Neutrophil (primary cell): Measurements from ENCODE around the gene SPATS2L.

ENCODE experiments used
- H3K27ac ChIP-seq: fragments of 200-600 bp; sonication (generic); 2 replicates; pipeline ENCODE4 v1.5.1; 2016; ENCODE audit warnings: mild to moderate bottlenecking, moderate library complexity
- H3K27me3 ChIP-seq: fragments of 200-600 bp; sonication (generic); 2 replicates; pipeline ENCODE4 v1.6.0; 2016; ENCODE audit warnings: mild to moderate bottlenecking
- H3K36me3 ChIP-seq: fragments of 200-600 bp; sonication (generic); 2 replicates; pipeline ENCODE4 v1.5.1; 2017
- H3K4me1 ChIP-seq, 2 experiments: fragments of 200-600 bp in 1 of 2; sonication (generic) in 1 of 2; 1 replicate in 1 of 2; 2 replicates in 1 of 2; pipeline versions ENCODE4 v1.5.1 to v1.6.1; 2013 to 2016; ENCODE audit warnings: low read depth in 1 of 2, low read length in 1 of 2, mild to moderate bottlenecking in 1 of 2, moderate library complexity in 1 of 2; ENCODE audit not compliant: control insufficient read depth in 1 of 2, insufficient read depth in 1 of 2
- H3K4me3 ChIP-seq, 2 experiments: fragments of 200-600 bp in 1 of 2; sonication (generic) in 1 of 2; 1 replicate in 1 of 2; 2 replicates in 1 of 2; pipeline ENCODE4 v1.5.1; 2013 to 2016; ENCODE audit warnings: low read depth in 1 of 2, low read length in 1 of 2, mild to moderate bottlenecking in 1 of 2, moderate library complexity in 1 of 2
- H3K9me3 ChIP-seq: fragments of 200-600 bp; sonication (generic); 2 replicates; pipeline ENCODE4 v1.5.1; 2016
- TF ChIP-seq, protein P1 (sequence below): fragments of 200-600 bp; sonication (generic); IDR thresholded peaks from 2 replicates; pipeline ENCODE4 v1.5.1; 2016; ENCODE audit warnings: antibody characterized with exemption

SPATS2L gene

DNA sequence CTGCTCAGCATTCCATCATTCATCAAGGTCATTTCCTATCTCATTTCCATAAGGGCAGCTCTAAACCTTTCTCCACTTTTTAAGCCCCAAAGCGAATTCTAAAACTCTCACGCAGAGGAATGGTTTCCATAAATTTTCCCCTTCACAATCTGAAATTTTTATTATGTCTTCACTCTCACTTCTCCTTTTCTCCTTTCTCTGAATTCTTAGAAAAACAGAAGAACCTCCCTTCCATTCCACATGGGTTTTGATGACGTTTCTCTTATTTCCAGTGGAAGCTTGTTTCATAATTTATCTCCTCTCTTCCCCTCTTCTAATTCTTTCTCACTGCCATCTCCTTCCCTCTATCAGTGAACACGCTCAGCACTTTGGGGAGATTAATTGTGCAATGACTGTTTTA, 97.3 kb downstream of the SPATS2L start:
- Histone ChIP-seq H3K27ac (no peak overlapping the region), H3K36me3 (no peaks in the 10 kb centered on the region), H3K4me1 (no peaks in the 10 kb centered on the region), H3K27me3 (no peaks in the 10 kb centered on the region), H3K4me3 (no peak overlapping the region), H3K9me3 (no peaks in the 10 kb centered on the region)
- TF ChIP-seq, protein P1, sequence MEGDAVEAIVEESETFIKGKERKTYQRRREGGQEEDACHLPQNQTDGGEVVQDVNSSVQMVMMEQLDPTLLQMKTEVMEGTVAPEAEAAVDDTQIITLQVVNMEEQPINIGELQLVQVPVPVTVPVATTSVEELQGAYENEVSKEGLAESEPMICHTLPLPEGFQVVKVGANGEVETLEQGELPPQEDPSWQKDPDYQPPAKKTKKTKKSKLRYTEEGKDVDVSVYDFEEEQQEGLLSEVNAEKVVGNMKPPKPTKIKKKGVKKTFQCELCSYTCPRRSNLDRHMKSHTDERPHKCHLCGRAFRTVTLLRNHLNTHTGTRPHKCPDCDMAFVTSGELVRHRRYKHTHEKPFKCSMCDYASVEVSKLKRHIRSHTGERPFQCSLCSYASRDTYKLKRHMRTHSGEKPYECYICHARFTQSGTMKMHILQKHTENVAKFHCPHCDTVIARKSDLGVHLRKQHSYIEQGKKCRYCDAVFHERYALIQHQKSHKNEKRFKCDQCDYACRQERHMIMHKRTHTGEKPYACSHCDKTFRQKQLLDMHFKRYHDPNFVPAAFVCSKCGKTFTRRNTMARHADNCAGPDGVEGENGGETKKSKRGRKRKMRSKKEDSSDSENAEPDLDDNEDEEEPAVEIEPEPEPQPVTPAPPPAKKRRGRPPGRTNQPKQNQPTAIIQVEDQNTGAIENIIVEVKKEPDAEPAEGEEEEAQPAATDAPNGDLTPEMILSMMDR = no peak

DNA sequence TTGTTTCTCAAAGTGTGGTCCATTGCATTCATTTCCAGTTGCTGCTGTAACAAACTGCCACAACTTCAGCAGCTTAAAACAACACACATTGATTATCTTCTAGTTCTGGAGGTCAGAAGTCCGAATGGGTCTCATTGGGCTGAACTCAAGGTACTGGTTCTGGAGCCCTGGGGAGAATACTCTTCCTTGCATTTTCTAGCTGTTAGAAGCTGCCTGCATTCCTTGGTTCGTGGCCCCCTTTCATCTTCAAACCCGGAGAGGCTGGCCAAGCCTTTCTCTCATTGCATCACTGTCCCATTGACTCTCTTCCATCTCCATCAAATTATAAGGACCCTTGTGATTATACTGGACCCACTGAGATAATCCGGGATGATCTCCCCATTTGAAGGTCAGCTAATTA, 98.1 kb downstream of the SPATS2L start:
- no peaks in the 10 kb centered on the region for H3K27me3 ChIP-seq
- no peak overlapping the region for H3K4me3 ChIP-seq
- no peaks in the 10 kb centered on the region for H3K9me3 ChIP-seq
- no peaks in the 10 kb centered on the region for H3K36me3 ChIP-seq
- no peak overlapping the region for H3K27ac ChIP-seq
- no peaks in the 10 kb centered on the region for H3K4me1 ChIP-seq
- TF ChIP-seq, protein P1 = no peak

DNA sequence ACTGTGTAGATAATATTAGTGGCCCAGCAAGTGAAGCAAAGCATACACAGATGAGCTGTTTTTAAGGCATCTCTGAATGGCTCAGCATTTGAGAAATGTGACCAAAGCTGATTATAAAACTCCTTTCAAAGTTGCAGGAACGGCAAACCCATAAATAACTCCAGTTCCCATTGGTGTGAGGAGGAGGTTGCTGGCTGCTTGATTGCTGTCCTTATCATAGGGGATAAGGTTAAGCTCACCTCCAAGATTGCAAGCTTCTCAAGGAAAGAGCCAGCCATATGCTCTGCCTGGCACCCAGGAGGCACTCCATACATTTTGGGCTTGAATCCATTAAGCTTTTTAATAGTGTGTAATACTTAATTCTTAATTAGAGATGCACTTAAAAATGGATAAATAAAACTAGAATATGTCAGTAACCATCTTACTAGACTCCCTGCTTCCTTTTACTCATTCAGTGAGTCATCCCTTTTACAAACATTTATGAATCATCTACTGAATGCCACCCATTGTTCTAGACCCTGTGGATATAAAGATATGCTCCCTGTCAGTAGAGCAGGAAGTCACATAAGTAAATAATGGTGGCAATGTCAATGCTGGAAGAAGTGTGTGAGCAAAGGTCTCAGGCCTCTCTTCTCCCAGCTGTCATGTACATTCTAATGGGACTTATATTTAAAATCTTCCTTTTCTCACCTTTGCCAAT, 99.3 kb downstream of the SPATS2L start:
- Histone ChIP-seq H3K4me3 (no peak overlapping the region), H3K27ac (no peak overlapping the region), H3K9me3 (no peaks in the 10 kb centered on the region), H3K36me3 (no peaks in the 10 kb centered on the region), H3K27me3 (no peaks in the 10 kb centered on the region), H3K4me1 (no peaks in the 10 kb centered on the region)
- TF ChIP-seq, protein P1 = no peak

DNA sequence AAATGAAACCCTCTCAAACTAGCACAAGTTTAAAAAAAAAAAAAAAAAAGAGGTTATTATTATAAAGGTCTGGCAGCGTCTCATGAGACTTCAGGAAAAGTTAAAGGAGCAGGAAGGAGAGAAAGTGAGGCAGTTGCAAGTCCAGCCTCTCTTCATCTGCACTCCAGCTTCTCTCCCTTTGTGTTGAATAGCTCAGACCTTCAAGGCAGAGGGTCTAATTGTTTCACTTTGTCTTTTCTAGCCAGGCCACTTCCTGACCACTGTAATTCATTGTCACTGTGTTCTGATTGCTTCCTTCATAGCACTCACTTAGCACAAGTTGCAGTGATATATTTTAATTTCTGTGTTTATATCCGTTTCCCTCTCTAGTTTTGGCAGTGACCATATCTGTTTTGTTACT, 99.9 kb downstream of the SPATS2L start:
- H3K4me3 ChIP-seq = no peak overlapping the region
- no peaks in the 10 kb centered on the region for H3K36me3 ChIP-seq
- TF ChIP-seq, protein P1 = no peak
- H3K27ac ChIP-seq = no peak overlapping the region
- H3K4me1 ChIP-seq = no peaks in the 10 kb centered on the region
- no peaks in the 10 kb centered on the region for H3K9me3 ChIP-seq
- H3K27me3 ChIP-seq = no peaks in the 10 kb centered on the region

DNA sequence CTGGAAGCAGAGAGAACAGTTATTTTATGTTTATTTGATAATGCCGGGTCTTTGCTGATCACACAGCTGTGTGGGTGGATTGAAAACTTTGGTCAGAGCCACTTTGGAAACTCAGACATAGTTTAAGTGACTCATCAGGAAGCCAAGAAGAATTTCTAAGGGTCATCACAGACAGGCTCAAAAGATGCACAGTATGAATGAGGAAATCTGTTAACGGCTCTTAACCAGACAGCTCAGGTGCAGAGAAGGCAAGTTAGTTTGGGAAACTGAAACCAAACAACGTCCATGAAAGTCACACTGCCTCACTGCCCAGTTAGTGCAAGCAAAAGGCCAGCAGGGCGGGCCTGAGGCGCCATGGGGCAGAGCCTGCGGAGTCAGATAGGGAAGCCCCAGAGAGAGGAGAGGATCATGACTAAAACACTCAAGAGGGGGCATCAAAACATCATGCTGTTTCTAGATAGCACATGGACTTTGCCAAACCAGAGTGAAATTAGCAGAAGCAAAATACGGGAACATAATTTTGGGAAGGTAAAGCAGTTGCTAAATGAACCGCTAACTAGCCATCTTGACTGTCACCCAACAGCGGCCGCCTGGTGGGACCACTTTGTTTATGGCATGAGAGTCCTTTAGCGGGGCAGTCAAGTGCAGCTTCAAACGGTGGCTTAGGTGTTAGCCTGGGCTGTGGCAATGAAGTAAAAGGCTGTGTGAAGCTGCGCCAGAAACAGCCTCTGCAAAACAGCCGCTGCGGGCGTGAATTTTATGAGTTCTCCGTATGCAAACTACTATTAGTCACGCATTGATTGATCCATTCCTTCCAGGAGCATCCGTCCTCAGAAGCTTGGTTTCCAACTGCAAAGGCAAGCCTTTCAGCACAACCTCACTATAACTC, 102.2 kb downstream of the SPATS2L start:
- Histone ChIP-seq H3K36me3 (no peaks in the 10 kb centered on the region), H3K9me3 (no peaks in the 10 kb centered on the region), H3K4me1 (no peaks in the 10 kb centered on the region), H3K4me3 (no peak overlapping the region), H3K27ac (no peak overlapping the region), H3K27me3 (no peaks in the 10 kb centered on the region)
- TF ChIP-seq, protein P1 = no peak
